ENCODE data around the gene MYCT1.

MYCT1 gene

DNA sequence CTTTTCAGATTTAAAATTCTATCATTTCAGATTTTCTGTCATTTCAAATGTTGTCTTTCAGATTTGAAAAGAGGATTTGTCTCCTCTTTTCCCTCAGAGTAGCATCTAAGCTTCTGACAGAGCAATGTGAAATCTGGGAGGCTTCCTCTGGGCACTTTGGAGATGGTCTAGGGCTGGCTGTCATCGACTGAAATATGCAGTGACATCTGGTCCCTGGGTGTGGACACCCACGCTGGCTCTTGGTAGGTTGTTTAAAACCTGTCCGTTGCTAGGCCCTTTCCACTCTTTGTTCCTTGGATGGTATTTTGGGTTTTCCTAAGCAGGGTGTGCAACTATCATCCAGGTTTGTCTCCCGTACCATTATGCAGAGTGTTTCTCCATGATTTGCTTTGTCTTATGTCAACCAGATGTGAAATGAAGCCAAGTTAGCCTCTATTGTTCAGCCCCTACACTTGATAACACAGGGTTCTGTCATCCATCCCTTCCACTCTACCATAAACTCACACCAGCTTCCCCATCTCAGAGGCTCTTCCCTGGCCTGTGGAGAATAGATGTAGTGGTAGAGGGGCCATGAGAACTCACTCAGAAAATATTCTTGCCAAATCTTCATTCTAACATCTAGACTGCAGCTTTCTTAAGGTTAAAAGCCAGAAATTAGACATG, 47.9 kb downstream of the MYCT1 start:
- no peaks in the 10 kb centered on the region for H3K36me3 ChIP-seq (ENCODE audit: control insufficient read depth, insufficient read depth, low read length)
- H3K4me3 ChIP-seq (replicated peaks; ENCODE audit: low read depth, low read length), result no peak overlapping the region
- no peak for DNase-seq (ENCODE audit: extremely low read depth, insufficient read length)
- TF ChIP-seq, protein P1, sequence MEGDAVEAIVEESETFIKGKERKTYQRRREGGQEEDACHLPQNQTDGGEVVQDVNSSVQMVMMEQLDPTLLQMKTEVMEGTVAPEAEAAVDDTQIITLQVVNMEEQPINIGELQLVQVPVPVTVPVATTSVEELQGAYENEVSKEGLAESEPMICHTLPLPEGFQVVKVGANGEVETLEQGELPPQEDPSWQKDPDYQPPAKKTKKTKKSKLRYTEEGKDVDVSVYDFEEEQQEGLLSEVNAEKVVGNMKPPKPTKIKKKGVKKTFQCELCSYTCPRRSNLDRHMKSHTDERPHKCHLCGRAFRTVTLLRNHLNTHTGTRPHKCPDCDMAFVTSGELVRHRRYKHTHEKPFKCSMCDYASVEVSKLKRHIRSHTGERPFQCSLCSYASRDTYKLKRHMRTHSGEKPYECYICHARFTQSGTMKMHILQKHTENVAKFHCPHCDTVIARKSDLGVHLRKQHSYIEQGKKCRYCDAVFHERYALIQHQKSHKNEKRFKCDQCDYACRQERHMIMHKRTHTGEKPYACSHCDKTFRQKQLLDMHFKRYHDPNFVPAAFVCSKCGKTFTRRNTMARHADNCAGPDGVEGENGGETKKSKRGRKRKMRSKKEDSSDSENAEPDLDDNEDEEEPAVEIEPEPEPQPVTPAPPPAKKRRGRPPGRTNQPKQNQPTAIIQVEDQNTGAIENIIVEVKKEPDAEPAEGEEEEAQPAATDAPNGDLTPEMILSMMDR (IDR thresholded peaks at IDR 0.05; ENCODE audit: insufficient read depth, low read length, poor library complexity, severe bottlenecking), result no peak
- no peaks in the 10 kb centered on the region for H3K27me3 ChIP-seq (replicated peaks; ENCODE audit: control insufficient read depth, insufficient read depth, low read length)

- no peaks in the 10 kb centered on the region for H3K36me3 ChIP-seq (ENCODE audit: control insufficient read depth, insufficient read depth, low read length)
- H3K4me3 ChIP-seq (replicated peaks; ENCODE audit: low read depth, low read length), result no peak overlapping the region
- TF ChIP-seq, protein P1 (IDR thresholded peaks at IDR 0.05; ENCODE audit: insufficient read depth, low read length, poor library complexity, severe bottlenecking), result no peak
- no peaks in the 10 kb centered on the region for H3K27me3 ChIP-seq (replicated peaks; ENCODE audit: control insufficient read depth, insufficient read depth, low read length)
- DNase-seq (ENCODE audit: extremely low read depth, insufficient read length), result no peak
These were observed 48.5 kb downstream of the MYCT1 start for GRCh38 chr6:152746172-152746553.

DNA sequence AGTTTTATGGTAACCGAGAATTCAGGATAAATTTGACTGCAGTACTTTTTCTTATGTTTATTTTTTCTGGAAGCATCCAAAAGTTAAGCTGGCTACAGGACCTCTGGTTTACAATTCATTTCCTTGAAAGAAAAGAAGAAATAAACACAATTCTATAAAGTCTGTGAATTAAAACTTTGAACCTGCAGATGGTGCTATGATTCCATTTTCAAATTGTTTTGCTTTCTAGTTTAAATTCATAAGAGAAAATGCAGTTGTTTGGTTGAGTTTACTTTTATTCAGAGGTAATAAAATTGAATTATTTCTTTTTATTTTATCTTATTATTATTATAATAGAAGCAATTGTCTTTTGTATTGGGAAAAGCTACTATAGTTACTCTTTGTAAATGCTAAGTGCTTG, 51.1 kb downstream of the MYCT1 start:
- DNase-seq (ENCODE audit: extremely low read depth, insufficient read length), result peak; percentile 5
- Histone ChIP-seq H3K27me3 (replicated peaks; ENCODE audit: control insufficient read depth, insufficient read depth, low read length) (no peaks in the 10 kb centered on the region), H3K4me3 (replicated peaks; ENCODE audit: low read depth, low read length) (no peak overlapping the region), H3K36me3 (ENCODE audit: control insufficient read depth, insufficient read depth, low read length) (no peaks in the 10 kb centered on the region)
- TF ChIP-seq, protein P1 (IDR thresholded peaks at IDR 0.05; ENCODE audit: insufficient read depth, low read length, poor library complexity, severe bottlenecking), result no peak

GRCh38 chr6:152749336-152749735, 51.6 kb downstream of the MYCT1 start:
- no peak for DNase-seq (ENCODE audit: extremely low read depth, insufficient read length)
- Histone ChIP-seq H3K36me3 (ENCODE audit: control insufficient read depth, insufficient read depth, low read length) (no peaks in the 10 kb centered on the region), H3K27me3 (replicated peaks; ENCODE audit: control insufficient read depth, insufficient read depth, low read length) (no peaks in the 10 kb centered on the region), H3K4me3 (replicated peaks; ENCODE audit: low read depth, low read length) (no peak overlapping the region)
- TF ChIP-seq, protein P1 (IDR thresholded peaks at IDR 0.05; ENCODE audit: insufficient read depth, low read length, poor library complexity, severe bottlenecking), result no peak

DNA sequence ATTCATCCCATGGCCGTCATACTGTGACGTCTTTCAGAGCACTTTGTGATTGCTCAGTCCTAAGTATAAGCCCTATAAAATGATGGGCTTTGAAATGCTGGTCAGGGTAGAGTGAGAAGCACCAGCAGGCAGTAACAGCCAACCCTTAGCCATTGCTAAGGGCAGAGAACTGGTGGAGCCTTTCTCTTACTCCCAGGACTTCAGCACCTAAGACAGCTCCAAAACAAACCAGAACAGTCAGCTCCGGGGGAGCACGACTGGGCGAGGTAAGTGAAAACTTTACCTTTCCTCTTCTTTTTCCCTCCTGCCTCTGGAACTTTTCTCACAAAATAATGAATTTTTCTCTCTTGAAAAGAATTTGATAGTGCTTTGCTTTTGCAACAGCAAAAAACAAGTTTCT, 53.0 kb downstream of the MYCT1 start, which contains the start of gene VIP:
Gene VIP (plus strand): TSS at position 104 of the 400 bp plus-strand sequence. CDS start 1,381 bp downstream, outside the sequence.
- Histone ChIP-seq H3K4me3 (replicated peaks; ENCODE audit: low read depth, low read length) (no peak within 1 kb of the TSS), H3K36me3 (ENCODE audit: control insufficient read depth, insufficient read depth, low read length) (no peaks in the 10 kb centered on the region), H3K27me3 (replicated peaks; ENCODE audit: control insufficient read depth, insufficient read depth, low read length) (no peaks in the 10 kb centered on the region)
- TF ChIP-seq, protein P1 (IDR thresholded peaks at IDR 0.05; ENCODE audit: insufficient read depth, low read length, poor library complexity, severe bottlenecking), result no peak
- DNase-seq (ENCODE audit: extremely low read depth, insufficient read length), result no peak

DNA sequence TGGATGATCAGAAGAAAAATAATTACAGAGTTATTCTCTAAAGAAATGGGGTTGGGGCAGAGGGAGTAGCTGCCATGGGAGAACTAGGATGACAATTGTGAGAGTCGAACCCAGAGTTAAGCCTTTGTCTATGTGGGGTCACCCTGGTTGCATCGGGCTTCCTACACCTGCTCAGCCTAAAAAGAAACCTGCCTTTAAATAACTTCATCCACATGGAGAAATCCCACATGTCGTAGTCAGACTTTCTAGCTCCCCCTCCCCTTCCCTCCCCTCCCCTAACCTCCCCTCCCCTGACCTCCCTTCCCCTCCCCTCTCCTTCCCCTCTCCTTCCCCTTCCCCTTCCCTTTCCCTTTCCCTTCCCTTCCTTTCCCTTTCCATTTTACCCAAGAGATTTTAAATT, 67.6 kb downstream of the MYCT1 start:
- H3K27me3 ChIP-seq (replicated peaks; ENCODE audit: control insufficient read depth, insufficient read depth, low read length), result no peaks in the 10 kb centered on the region
- no peak for DNase-seq (ENCODE audit: extremely low read depth, insufficient read length)
- H3K4me3 ChIP-seq (replicated peaks; ENCODE audit: low read depth, low read length), result no peak overlapping the region
- TF ChIP-seq, protein P1 (IDR thresholded peaks at IDR 0.05; ENCODE audit: insufficient read depth, low read length, poor library complexity, severe bottlenecking), result no peak
- no peaks in the 10 kb centered on the region for H3K36me3 ChIP-seq (ENCODE audit: control insufficient read depth, insufficient read depth, low read length)
